GM21717 (cell line): ENCODE results near the gene HOXA9.

Source experiments
- ATAC-seq: cut with Tn5 transposase; IDR thresholded peaks from one replicate; pipeline ENCODE4 v1.9.1; 2021; ENCODE audit warnings: mild to moderate bottlenecking, moderate library complexity; ENCODE audit not compliant: unreplicated experiment

HOXA9 gene

GRCh38 chr7:27165089-27165995 lies at the start of gene HOXA9:
TSS of gene HOXA9 (minus strand) at chr7:27165537. CDS start at chr7:27165457, 80 bp downstream.
- ATAC-seq = no peak

- ATAC-seq = no peak
These were observed 49.1 kb upstream of the HOXA9 start for GRCh38 chr7:27214239-27214950.

- ATAC-seq = no peak
These were observed 48.3 kb upstream of the HOXA9 start for GRCh38 chr7:27213433-27214238.

- ATAC-seq = no peak
These were observed 47.4 kb upstream of the HOXA9 start for GRCh38 chr7:27212497-27213432.

- no peak for ATAC-seq
These were observed 46.4 kb upstream of the HOXA9 start for GRCh38 chr7:27211764-27212204.

- ATAC-seq = no peak
These were observed 45.7 kb upstream of the HOXA9 start for GRCh38 chr7:27211084-27211446.

- ATAC-seq = no peak
These were observed 45.2 kb upstream of the HOXA9 start for GRCh38 chr7:27210441-27211083.

GRCh38 chr7:27209933-27210440 lies 44.6 kb upstream of the HOXA9 start:
- ATAC-seq = no peak

GRCh38 chr7:27208998-27209397 lies 43.7 kb upstream of the HOXA9 start:
- no peak for ATAC-seq

- no peak for ATAC-seq
These were observed 42.1 kb upstream of the HOXA9 start for GRCh38 chr7:27207348-27207985.

- no peak for ATAC-seq
These were observed 40.3 kb upstream of the HOXA9 start for GRCh38 chr7:27205325-27206280.

- no peak for ATAC-seq
These were observed 39.5 kb upstream of the HOXA9 start for GRCh38 chr7:27204851-27205322.

- ATAC-seq = no peak
These were observed 38.7 kb upstream of the HOXA9 start for GRCh38 chr7:27203964-27204594.

- ATAC-seq = no peak
These were observed 38.1 kb upstream of the HOXA9 start for GRCh38 chr7:27203365-27203953.

- no peak for ATAC-seq
These were observed 37.5 kb upstream of the HOXA9 start for GRCh38 chr7:27202862-27203134.

GRCh38 chr7:27202018-27202861 lies 36.9 kb upstream of the HOXA9 start:
- ATAC-seq = no peak
